GM19395 (cell line): Measurements from ENCODE around the gene ACP7.
"Not testable (repeated sequence)": the region's sequence is repeated elsewhere in the genome, so short reads cannot be mapped to it uniquely, and the experiment has no call there.

Experiments used
- ATAC-seq: cut with Tn5 transposase; IDR thresholded peaks from one replicate; pipeline ENCODE4 v1.9.1; 2021; ENCODE audit warnings: mild to moderate bottlenecking, moderate library complexity; ENCODE audit not compliant: unreplicated experiment

The ACP7 gene

DNA sequence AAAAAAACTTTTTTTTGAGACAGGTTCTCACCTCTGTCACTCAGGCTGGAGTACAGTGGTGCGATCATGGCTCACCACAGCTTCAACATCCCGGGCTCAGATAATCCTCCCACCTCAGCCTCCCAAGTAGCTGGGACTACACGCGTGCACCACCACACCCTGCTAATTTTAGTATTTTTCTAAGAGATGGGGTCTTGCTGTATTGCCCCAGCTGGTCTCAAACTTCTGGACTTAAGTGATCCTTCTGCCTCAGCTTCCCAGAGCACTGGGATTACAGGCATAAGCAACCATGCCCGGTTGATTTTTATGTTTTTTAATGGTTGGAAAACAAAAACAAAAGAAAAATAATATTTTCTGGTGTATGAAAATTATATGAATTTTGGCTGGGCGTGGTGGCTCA lies 9.2 kb upstream of the ACP7 start:
- ATAC-seq, result no peak

DNA sequence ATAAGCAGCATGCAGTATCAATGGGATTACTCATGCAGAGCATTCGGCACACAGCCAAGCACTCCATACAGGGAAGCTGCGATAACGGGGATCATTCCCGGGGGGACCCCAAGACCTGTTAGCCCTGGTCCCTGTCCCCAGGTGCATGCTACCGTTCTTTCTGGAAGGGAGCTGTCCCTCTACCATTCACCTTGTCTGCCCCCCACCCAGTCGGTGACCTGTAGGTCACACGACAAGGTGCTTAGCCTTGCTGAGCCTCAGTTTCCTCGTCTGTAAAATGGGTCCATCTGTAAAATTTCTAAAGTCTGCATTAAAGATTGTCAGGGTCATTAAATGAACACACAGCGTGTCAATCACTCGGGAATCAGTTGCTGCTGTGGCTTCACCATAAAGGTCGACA lies 6.8 kb upstream of the ACP7 start:
- no peak for ATAC-seq

DNA sequence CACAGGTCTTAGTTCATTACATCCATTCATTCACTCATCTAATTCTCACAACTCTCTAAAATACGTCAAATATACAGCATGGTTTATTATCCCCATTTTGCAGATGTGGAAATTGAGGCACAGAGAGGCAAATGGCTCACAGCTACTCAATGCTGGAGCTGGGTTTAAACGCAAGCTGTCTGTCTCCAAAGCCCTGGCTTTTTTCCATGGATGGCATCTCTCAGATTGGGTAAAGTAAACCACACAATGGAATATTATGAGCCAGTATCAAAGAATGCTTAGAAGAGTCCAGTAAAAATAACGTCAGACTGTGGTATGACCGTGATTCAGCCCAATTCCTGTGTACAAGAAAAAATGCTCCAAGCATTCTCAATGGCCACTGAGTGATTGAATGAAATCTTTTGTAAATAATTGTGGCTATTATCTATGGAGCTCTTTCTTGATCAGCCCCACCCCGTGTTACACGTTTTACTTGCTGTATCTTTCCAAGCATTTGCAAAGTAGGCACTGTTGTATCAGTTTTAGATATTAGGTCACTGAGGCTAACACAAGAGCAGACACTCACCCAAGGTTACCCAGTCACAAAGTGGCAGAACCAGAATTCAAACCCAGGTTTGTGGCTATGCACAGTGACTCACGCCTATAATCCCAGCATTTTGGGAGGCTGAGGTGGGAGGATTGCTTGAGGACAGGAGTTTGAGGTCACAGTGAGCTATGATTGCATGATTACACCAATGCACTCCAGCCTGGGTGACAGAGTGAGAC lies 5.5 kb upstream of the ACP7 start:
- ATAC-seq, result no peak

DNA sequence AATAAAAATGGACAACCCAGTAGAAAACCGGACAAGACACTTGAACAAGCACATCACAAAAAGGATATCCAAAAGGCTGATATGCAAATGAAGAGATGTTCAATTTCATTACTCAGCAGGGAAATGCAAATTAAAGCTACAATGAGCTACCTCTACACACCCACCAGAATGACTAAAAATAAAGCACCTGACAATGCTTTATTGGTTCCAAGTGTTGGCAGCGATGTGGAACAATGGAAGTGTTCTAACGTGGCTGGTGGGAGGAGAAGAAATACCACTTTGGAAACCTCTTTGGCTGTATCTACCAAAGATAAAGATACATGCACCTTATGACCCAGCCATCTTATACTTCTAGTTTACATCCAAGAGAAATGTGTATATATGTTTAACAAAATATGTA lies 3.7 kb upstream of the ACP7 start:
- ATAC-seq, result no peak

DNA sequence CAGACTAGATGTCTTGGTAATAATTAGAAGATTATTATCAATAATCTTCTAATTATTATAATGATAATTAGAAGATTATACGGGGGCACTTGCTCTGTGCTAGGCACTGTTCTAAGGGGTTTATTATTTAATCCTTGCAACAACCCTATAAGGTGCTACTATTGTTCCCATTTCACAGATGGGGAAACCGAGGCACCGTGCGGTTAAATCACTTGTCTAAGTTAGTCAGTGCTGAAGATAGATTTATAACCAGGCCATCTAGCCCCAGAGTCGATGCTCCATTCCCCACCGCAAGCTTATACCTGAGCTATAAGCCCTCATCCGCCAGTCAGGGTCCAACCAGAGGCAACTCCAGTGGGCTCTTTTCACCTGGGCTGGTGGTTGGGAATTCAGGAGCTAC lies 2.0 kb upstream of the ACP7 start:
- ATAC-seq, result no peak

DNA sequence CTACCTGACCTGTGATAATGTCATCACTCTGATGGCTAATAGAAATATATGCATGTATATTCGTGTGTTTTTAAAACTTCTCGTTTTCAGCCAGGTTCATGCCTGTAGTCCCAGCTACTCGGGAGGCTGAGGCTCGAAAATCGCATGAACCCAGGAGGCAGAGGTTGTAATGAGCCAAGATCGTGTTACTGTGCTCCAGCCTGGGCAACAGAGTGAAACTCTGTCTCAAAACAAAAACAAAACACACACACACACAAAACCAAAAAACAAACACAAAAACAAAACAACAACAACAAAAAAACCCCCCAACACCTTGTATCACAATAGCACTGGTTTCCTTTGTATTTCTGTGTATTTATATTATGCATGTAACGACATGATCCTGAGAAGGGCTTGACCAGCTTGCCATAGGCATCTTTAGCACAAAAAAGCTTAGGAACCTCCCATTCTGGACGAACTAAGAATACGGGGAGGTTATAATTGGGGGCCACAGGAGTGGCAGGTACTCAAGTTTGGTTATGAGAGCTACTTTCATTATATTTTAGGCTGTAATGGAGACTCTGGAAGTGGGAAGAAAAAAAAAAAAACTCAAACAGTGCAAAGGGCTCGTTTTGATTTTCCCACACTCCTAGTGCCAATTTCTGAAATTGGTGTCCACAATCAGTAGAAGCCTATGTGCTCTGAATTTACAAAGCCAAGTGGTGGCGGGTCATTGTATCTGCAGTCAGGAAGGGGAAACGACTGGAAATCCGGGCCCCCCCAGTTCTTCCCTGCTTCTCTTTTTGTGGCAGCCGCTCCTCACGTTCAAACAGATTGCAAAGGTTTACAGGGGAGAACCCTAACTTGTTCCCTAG lies 1.2 kb upstream of the ACP7 start:
- no peak for ATAC-seq

DNA sequence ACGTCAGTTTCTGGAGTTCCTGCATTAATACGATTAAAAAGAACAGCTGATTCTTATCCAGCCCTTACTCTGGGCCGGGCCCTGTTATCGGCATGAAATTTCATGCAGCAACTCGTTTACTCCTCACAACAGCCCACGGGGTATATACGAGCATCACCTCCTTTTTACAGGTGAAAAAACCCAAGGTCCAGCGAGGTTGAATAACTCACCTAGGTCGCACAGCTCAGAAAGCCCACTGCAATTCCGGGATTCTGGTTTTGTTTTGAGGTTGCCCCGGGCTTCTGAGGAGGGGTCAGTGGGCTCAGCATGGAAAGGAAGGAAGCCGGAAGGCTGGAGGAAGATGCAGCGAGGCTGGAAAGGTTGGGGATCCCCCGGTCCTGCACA lies 577 bp upstream of the ACP7 start:
- no peak for ATAC-seq

DNA sequence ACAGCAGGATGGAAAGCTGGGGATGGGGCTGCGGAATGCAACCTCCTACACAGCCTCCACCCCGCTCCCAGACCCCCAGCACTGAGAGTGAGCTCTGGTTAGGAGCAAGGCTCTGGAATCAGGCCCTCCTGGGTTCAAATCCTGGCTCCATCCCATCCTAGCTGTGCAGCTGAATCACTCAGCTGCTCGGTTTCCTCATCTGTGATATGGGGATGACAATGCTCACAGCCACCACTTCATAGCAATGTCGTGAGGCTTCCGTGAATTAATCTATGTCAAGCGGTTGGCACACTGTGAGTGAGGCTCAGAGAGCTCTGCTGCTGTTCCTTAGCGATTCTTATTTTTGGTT lies 538 bp downstream of the ACP7 start:
- ATAC-seq, result no peak

DNA sequence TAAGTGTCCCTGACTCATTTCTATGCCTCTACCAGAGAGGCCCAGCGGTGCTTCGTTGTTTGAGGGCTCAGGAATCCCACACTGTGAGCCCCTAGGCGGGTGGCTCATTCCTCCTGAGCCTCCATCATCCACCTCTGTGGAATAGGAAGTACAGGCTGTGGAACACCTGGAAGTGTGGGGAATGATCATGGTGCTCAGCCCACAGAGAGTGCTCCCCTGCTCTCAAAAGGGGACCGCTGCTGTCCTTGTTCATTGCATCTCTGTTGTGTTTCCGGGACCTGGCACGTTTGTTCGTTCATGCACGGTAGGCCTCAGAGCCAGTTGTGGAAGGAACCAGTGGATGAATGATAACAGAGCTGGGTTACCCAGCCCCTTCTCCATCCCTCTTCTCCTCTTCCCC lies 1.2 kb downstream of the ACP7 start:
- ATAC-seq, result no peak

DNA sequence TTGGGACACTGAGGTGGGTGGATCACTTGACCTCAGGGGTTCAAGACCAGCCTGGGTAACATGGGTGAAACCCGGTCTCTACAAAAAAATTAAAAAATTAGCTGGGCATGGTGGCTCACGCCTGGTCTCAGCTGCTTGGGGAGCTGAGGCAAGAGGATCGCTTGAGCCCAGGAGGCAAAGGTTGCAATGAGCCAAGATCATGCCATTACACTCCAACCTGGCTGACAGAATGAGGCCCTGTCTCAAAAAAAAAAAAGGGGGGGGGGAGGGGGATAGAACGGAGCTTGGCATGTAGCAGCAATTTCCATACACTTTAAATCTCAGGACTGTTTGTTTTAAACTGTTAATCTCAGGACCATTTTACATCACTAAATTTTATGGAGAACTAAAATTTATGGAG lies 2.2 kb downstream of the ACP7 start:
- no peak for ATAC-seq

DNA sequence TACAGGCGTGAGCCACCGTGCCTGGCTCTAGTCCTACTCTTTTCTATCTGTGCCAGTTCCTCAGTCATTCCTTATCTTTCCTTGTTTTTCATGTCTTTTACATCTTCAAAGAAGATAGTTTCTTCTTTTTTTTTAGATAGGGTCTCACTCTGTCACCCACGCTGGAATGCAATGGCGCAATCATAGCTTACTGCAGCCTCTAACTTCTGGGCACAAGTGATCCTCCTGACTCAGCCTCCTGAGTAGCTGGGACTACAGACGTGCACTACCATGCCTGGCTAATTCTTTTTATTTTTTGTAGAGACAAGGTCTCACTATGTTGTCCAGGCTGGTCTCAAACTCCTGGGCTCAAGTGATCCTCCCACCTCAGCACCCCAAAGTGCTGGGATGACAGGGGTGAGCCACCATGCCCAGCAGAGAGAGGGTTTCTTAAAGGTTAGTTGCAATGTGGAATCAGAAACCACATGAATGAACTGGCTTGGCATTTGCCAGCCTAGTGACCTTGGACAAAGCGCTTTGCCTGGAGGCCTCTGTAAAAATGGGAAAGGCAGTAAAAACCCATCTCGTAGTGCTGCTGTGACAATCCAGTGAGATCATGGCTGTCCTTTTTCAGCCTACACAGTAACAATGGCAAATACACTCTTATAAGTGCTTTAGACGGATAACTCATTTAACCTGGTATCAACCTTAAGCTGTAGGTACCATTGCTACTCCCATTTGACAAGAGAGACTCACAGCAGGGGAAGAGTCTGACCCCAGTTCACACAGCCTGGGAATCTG lies 3.9 kb downstream of the ACP7 start:
- no peak for ATAC-seq

DNA sequence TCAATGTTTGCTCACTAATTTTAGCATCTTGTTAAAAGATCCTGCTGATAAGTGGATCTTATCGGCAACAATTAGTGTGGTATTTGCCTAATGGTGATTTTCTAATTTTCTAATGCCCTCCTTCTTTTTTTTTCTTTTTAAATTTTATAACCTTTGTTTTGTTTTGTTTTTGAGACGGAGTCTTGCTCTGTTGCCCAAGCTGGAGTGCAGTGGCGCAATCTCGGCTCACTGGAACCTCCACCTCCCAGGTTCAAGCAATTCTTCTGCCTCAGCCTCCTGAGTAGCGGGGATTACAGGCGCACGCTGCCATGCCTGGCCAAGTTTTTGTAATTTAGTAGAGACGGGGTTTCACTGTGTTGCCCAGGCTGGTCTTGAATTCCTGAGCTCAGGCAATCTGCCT lies 5.8 kb downstream of the ACP7 start:
- ATAC-seq, result not testable (repeated sequence)

DNA sequence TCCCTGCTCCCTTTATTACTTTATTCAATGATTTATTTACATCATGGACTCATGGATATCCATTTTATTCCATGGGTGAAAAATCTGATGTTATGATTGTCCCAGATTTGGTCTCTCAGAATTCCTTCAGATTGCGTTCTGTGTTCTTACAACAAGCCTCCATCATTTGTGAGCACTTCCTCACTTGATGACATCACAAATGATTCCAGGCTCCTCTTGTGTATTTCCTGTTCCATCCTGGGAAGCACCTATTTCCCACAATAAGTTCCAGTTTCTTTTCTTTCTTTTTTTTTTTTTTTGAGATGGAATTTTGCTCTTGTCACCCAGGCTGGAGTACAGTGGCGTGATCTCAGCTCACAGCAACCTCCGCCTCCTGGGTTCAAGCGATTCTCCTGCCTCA lies 6.7 kb downstream of the ACP7 start:
- no peak for ATAC-seq

DNA sequence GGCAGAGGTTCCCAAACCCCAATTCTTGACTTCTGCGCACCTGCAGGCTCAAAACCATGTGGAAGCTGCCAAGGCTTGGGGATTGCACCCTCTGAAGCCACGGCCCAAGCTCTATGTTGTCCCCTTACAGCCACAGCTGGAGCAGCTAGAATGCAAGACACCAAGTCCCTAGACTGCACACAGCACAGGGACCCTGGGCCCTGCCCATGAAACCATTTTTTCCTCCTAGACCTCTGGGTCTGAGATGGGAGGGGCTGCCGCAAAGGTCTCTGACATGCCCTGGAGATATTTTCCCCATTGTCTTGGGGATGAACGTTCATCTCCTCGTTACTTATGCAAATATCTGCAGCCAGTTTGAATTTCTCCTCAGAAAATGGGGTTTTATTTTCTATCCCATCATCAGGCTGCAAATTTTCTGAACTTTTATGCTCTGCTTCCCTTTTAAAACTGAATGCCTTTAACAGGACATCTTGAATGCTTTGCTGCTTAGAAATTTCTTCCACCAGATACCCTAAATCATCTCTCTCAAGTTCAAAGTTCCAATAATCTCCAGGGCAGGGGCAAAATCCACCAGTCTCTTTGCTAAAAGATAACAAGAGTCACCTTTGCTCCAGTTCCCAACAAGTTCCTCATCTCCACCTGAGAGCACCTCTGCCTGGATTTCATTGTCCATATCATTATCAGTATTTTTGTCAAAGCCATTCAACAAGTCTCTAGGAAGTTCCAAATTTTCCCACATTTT lies 11.8 kb downstream of the ACP7 start:
- not testable (repeated sequence) for ATAC-seq

DNA sequence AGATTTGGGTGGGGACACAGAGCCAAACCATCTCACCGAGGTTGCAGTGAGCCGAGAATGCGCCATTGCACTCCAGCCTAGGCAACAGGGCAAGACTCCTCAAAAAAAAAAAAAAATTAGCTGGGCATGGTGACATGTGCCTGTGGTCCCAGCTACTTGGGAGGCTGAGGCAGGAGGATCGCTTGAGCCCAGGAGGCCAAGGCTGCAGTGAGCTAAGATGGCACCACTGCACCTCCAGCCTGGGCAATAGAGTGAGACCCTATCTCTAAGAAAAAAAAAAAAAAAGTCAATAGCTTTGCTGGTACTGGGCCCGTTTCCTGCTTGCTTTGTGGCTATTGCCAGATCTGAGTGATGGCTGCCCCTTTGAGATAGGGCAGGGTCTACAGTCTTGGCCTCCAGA lies 13.1 kb downstream of the ACP7 start:
- no peak for ATAC-seq

DNA sequence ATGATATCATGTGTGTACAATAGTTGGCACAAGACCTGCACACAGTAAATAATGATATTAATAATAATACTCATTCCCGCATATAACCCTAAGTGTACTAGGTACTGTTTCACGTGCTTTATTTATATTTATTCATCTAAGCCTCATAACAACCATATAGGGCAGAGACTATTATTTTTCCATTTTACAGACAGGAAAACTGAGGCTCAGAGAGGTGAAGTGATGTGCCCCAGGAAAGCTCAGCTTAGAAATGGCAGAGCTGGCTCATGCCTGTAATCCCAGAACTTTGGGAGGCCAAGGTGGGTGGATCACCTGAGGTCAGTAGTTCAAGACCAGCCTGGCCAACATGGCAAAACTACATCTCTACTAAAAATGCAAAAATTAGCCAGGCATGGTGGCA lies 13.6 kb downstream of the ACP7 start:
- ATAC-seq, result no peak

DNA sequence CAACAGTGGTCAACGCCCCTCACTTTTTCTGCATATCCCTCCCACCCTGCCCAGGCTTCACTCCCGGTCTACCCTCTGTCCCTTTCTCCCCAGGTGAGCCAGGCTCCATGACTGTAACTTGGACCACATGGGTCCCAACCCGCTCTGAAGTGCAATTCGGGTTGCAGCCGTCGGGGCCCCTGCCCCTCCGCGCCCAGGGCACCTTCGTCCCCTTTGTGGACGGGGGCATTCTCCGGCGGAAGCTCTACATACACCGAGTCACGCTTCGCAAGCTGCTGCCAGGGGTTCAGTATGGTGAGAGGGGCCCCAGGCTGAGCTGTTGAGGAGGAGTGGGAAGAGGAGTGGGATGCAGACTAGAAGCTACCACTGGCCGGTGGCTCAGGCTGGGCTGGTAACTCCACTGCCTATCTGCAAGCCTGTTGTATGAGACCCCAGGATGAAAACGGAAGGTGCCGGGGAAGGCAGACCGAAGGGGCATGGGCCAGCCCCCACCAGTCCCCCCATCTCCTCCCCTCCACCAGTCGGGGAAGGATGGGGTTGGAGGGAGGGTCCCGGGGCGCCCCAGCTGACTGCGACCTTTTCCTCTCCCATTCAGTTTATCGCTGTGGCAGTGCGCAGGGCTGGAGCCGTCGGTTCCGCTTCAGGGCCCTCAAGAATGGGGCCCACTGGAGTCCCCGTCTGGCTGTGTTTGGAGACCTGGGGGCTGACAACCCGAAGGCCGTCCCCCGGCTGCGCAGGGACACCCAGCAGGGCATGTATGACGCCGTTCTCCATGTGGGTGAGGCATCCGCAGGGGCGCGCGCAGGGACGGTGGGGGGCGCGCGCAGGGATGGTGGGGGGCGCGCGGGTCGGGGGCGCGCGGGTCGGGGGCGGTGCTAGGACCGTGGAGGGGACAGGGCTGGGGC lies 14.4 kb downstream of the ACP7 start:
- ATAC-seq, result no peak

DNA sequence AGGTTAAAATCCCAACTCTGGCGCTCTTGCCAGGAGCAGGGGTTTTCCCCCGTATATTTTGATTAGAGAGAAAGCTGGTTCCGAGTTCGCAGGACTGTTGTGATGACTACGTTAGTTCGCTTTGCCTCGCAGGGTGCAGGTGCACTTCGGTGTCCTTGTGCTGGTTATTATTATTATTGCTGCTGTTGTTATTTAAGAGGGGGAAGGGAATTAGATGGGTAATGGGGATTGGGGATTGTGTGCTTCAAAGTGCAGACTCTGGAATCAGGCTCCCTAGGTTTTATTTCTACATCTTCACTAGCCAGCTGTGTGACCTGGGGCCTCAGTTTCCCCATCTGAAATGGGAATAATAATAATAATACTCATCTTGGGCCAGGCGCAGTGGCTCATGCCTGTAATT lies 15.2 kb downstream of the ACP7 start:
- ATAC-seq, result no peak

DNA sequence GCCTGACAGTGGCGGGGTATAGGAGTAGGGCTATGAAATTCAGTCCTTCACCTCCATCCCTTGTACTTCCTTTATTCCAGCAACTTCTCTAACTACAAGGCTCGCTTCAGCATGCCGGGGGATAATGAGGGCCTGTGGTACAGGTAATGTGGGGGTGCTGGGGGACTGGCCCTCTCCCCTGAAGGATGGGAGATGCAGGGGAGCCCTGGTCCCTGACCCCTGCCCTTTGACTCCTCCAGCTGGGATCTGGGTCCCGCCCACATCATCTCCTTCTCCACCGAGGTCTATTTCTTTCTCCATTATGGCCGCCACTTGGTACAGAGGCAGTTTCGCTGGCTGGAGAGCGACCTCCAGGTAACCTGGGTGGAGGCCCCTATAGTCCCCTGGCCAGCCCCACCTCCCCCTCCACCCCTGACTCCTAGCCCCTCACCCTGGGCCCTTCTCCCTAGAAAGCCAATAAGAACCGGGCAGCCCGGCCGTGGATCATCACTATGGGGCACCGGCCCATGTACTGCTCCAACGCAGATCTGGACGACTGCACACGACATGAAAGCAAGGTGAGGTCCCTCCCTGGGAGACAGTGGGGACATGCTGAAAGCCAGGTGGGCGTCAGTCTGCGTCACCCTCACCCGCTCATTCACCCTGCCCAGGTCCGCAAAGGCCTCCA lies 16.5 kb downstream of the ACP7 start:
- no peak for ATAC-seq

DNA sequence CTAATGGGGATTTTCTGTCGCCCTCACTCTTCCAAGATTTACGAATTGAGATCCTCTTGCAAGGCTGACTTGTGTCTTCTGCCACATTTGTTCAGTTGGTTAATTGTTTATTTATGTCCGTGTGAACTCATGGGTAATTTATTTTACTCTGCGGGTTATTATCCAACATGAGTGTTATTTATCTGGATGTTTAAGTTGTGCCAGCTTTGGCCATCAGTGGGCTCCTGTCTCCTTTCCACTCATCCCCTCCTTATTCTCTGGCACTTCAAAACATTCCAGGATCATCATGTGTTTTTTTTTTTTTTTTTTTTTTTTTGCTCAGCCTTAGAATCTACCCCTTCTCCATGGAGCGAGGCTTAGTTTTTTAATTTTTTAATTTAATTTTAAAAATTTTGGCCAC lies 19.0 kb downstream of the ACP7 start:
- no peak for ATAC-seq
